WTC11 (cell line): Measurements from ENCODE around the gene GORAB. TPM values are rescaled to one million over a fixed set of nuclear protein-coding genes. Genes with fewer than 3 reads are reported as not detected.

ENCODE experiments used
- ATAC-seq: fragments of 200-7000 bp; cut with Tn5 transposase; 2 replicates; pipeline ENCODE4 v1.10.0; 2021; ENCODE audit warnings: mild to moderate bottlenecking, moderate library complexity
- CTCF ChIA-PET: fragments of 300-600 bp; sonication (Branson Sonifier 250); formaldehyde crosslinking; loops from one replicate; lab custom pipeline; 2021; ENCODE audit warnings: antibody characterized with exemption; lab: Charles Lee
- POLR2A ChIA-PET: fragments of 350-600 bp; sonication (Branson Sonifier 250); formaldehyde crosslinking; loops from one replicate; lab custom pipeline; 2021; ENCODE audit warnings: antibody characterized with exemption; lab: Charles Lee
- DNase-seq: peaks from one replicate; pipeline ENCODE4 v3.0.0; 2021; ENCODE audit warnings: low spot score
- H3K27ac Mint-ChIP-seq: 2 replicates; pipeline ENCODE4 v1.8.0; 2021; ENCODE audit warnings: mixed read lengths
- H3K27me3 Mint-ChIP-seq: 2 replicates; pipeline ENCODE4 v1.8.0; 2021; ENCODE audit warnings: low read depth, mild to moderate bottlenecking, moderate library complexity, mixed read lengths
- H3K36me3 Mint-ChIP-seq: 2 replicates; pipeline ENCODE4 v1.8.0; 2021; ENCODE audit warnings: mixed read lengths
- H3K4me1 Mint-ChIP-seq: 2 replicates; pipeline ENCODE4 v1.8.0; 2022; ENCODE audit warnings: mixed read lengths
- H3K4me3 Mint-ChIP-seq: 2 replicates; pipeline ENCODE4 v1.8.0; 2021; ENCODE audit warnings: mild to moderate bottlenecking, moderate library complexity, mixed read lengths
- H3K9me3 Mint-ChIP-seq: 2 replicates; pipeline ENCODE4 v1.8.0; 2021; ENCODE audit warnings: mixed read lengths
- CBFB ChIP-seq: sonication (generic); formaldehyde crosslinking; IDR thresholded peaks from 2 replicates; pipeline ENCODE4 v1.8.1; 2022; ENCODE audit warnings: mild to moderate bottlenecking, low read depth, missing genetic modification reagents
- CTCF ChIP-seq: fragments of 200-600 bp; IDR thresholded peaks from 2 replicates; pipeline ENCODE4 v1.8.0; 2022; ENCODE audit warnings: antibody characterized with exemption
- E2F4 ChIP-seq: sonication (generic); formaldehyde crosslinking; IDR thresholded peaks from 2 replicates; pipeline ENCODE4 v1.8.1; 2022; ENCODE audit warnings: low read depth, mild to moderate bottlenecking, moderate library complexity, missing genetic modification reagents, borderline replicate concordance
- EMX1 ChIP-seq: fragments of 250-450 bp; sonication (Bioruptor Pico); IDR thresholded peaks from 2 replicates; pipeline ENCODE4 v1.8.0; 2021; ENCODE audit warnings: mild to moderate bottlenecking
- FOXK1 ChIP-seq: sonication (generic); formaldehyde crosslinking; IDR thresholded peaks from 2 replicates; pipeline ENCODE4 v1.8.0; 2022; ENCODE audit warnings: mild to moderate bottlenecking, moderate library complexity, missing genetic modification reagents
- HMGA2 ChIP-seq: fragments of 250-450 bp; sonication (Bioruptor Pico); IDR thresholded peaks from 2 replicates; pipeline ENCODE4 v1.4.0; 2021; ENCODE audit warnings: mild to moderate bottlenecking, moderate library complexity
- JAZF1 ChIP-seq: fragments of 250-450 bp; sonication (Bioruptor Pico); IDR thresholded peaks from 2 replicates; pipeline ENCODE4 v1.9.0; 2021; ENCODE audit warnings: moderate library complexity, mild to moderate bottlenecking, inconsistent platforms
- MAX ChIP-seq: sonication (generic); formaldehyde crosslinking; IDR thresholded peaks from 2 replicates; pipeline ENCODE4 v1.8.0; 2022; ENCODE audit warnings: mild to moderate bottlenecking, missing genetic modification reagents
- NR2C2 ChIP-seq: sonication (generic); formaldehyde crosslinking; IDR thresholded peaks from 2 replicates; pipeline ENCODE4 v1.8.0; 2022; ENCODE audit warnings: mild to moderate bottlenecking, missing genetic modification reagents
- PREB ChIP-seq: sonication (generic); formaldehyde crosslinking; IDR thresholded peaks from 2 replicates; pipeline ENCODE4 v1.8.1; 2022; ENCODE audit warnings: mild to moderate bottlenecking, missing genetic modification reagents, moderate library complexity, borderline replicate concordance
- TEAD4 ChIP-seq: sonication (generic); formaldehyde crosslinking; IDR thresholded peaks from 2 replicates; pipeline ENCODE4 v1.8.0; 2022; ENCODE audit warnings: mild to moderate bottlenecking, missing genetic modification reagents
- ZBTB21 ChIP-seq: sonication (generic); formaldehyde crosslinking; IDR thresholded peaks from 2 replicates; pipeline ENCODE4 v1.8.1; 2023; ENCODE audit warnings: mild to moderate bottlenecking, missing genetic modification reagents, borderline replicate concordance
- ZNF138 ChIP-seq: sonication (generic); formaldehyde crosslinking; conservative IDR thresholded peaks from 2 replicates; pipeline ENCODE4 v1.8.1; 2022; ENCODE audit warnings: mild to moderate bottlenecking, moderate library complexity, missing genetic modification reagents
- ZNF396 ChIP-seq: fragments of 250-450 bp; sonication (Bioruptor Pico); IDR thresholded peaks from 2 replicates; pipeline ENCODE4 v1.8.0; 2021; ENCODE audit warnings: mild to moderate bottlenecking, moderate library complexity, borderline replicate concordance
- total RNA-seq: library from RNA; stranded (reverse); gene quantifications from 3 replicates; pipeline ENCODE4 v1.2.3, GENCODE V29; 2021
- TF ChIP-seq, protein P1 (sequence below): sonication (generic); formaldehyde crosslinking; IDR thresholded peaks from 2 replicates; pipeline ENCODE4 v1.8.1; 2022; ENCODE audit warnings: low read depth, missing genetic modification reagents, borderline replicate concordance
- TF ChIP-seq, protein P2 (sequence below): sonication (generic); formaldehyde crosslinking; conservative IDR thresholded peaks from 2 replicates; pipeline ENCODE4 v1.8.1; 2022; ENCODE audit warnings: mild to moderate bottlenecking, missing genetic modification reagents
- TF ChIP-seq, protein P3 (sequence below): sonication (generic); formaldehyde crosslinking; IDR thresholded peaks from 2 replicates; pipeline ENCODE4 v1.8.1; 2022; ENCODE audit warnings: missing genetic modification reagents, borderline replicate concordance
- TF ChIP-seq, protein P4 (sequence below): sonication (generic); formaldehyde crosslinking; IDR thresholded peaks from 2 replicates; pipeline ENCODE4 v1.8.1; 2023; ENCODE audit warnings: mild to moderate bottlenecking, missing genetic modification reagents, moderate library complexity

GORAB gene
- total RNA-seq, 1 experiment from 2014 or later: 9.1 TPM

- TF ChIP-seq, protein P1, sequence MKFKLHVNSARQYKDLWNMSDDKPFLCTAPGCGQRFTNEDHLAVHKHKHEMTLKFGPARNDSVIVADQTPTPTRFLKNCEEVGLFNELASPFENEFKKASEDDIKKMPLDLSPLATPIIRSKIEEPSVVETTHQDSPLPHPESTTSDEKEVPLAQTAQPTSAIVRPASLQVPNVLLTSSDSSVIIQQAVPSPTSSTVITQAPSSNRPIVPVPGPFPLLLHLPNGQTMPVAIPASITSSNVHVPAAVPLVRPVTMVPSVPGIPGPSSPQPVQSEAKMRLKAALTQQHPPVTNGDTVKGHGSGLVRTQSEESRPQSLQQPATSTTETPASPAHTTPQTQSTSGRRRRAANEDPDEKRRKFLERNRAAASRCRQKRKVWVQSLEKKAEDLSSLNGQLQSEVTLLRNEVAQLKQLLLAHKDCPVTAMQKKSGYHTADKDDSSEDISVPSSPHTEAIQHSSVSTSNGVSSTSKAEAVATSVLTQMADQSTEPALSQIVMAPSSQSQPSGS (CRISPR knock-in tag): no peak
- TF ChIP-seq E2F4 (CRISPR knock-in tag): no peak
- TF ChIP-seq CTCF: no peak
- TF ChIP-seq ZNF396 (CRISPR knock-in tag): no peak
- no peak for TF ChIP-seq MAX
- TF ChIP-seq FOXK1 (CRISPR knock-in tag): no peak
- no peak for TF ChIP-seq PREB (CRISPR knock-in tag)
- TF ChIP-seq, protein P2, sequence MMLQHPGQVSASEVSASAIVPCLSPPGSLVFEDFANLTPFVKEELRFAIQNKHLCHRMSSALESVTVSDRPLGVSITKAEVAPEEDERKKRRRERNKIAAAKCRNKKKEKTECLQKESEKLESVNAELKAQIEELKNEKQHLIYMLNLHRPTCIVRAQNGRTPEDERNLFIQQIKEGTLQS (CRISPR knock-in tag): no peak
These were observed 64.7 kb downstream of the GORAB start (continued) for GRCh38 chr1:170596701-170597100.

- no peaks in the 10 kb centered on the region for H3K4me1 Mint-ChIP-seq
- no peak overlapping the region for H3K4me3 Mint-ChIP-seq
- ChIA-PET POLR2A (no interaction called here), CTCF (no interaction called here)
- H3K27ac Mint-ChIP-seq: no peak overlapping the region
- H3K36me3 Mint-ChIP-seq: peaks cover 26% of the 10 kb centered on the region
- ATAC-seq (no peak), DNase-seq (no peak)
- peaks cover 52% of the 10 kb centered on the region for H3K9me3 Mint-ChIP-seq
- TF ChIP-seq ZNF138 (CRISPR knock-in tag): no peak
- no peak for TF ChIP-seq JAZF1 (CRISPR knock-in tag)
- TF ChIP-seq CBFB (CRISPR knock-in tag): no peak
- TF ChIP-seq HMGA2 (CRISPR knock-in tag): no peak
- TF ChIP-seq NR2C2: no peak
- TF ChIP-seq ZBTB21 (CRISPR knock-in tag): no peak
- TF ChIP-seq, protein P3, sequence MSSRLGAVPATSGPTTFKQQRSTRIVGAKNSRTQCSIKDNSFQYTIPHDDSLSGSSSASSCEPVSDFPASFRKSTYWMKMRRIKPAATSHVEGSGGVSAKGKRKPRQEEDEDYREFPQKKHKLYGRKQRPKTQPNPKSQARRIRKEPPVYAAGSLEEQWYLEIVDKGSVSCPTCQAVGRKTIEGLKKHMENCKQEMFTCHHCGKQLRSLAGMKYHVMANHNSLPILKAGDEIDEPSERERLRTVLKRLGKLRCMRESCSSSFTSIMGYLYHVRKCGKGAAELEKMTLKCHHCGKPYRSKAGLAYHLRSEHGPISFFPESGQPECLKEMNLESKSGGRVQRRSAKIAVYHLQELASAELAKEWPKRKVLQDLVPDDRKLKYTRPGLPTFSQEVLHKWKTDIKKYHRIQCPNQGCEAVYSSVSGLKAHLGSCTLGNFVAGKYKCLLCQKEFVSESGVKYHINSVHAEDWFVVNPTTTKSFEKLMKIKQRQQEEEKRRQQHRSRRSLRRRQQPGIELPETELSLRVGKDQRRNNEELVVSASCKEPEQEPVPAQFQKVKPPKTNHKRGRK: no peak
- TF ChIP-seq, protein P4, sequence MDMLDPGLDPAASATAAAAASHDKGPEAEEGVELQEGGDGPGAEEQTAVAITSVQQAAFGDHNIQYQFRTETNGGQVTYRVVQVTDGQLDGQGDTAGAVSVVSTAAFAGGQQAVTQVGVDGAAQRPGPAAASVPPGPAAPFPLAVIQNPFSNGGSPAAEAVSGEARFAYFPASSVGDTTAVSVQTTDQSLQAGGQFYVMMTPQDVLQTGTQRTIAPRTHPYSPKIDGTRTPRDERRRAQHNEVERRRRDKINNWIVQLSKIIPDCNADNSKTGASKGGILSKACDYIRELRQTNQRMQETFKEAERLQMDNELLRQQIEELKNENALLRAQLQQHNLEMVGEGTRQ (CRISPR knock-in tag): no peak
- no peak for TF ChIP-seq EMX1 (CRISPR knock-in tag)
- no peak for TF ChIP-seq TEAD4
- peaks cover 4% of the 10 kb centered on the region for H3K27me3 Mint-ChIP-seq
These were observed 66.7 kb downstream of the GORAB start for GRCh38 chr1:170598618-170599017.
